IMR-90 (cell line): ENCODE results near the gene LAMA3. TPM values are rescaled to one million over a fixed set of nuclear protein-coding genes. Genes with fewer than 3 reads are reported as not detected.

ENCODE experiments used
- ATAC-seq: fragments of 200-7000 bp; cut with Tn5 transposase; 2 replicates; pipeline ENCODE4 v1.9.1; 2020; ENCODE audit warnings: low read depth, mild to moderate bottlenecking, moderate library complexity
- BruUV-seq: library from RNA; stranded (reverse); fragments of 400-500 nt; replicated peaks from 2 replicates; lab custom pipeline; 2021; lab: Mats Ljungman, UMichigan
- CTCF ChIA-PET: fragments of 300-600 bp; formaldehyde crosslinking; extraction: SDS; loops from one replicate; lab custom pipeline; 2021; ENCODE audit warnings: antibody characterized with exemption; lab: Yijun Ruan, JAX
- POLR2A ChIA-PET: fragments of 300-600 bp; sonication (Branson Sonifier 250); formaldehyde crosslinking; loops from one replicate; lab custom pipeline; 2022; ENCODE audit warnings: antibody characterized with exemption; ENCODE audit not compliant: unreplicated experiment; lab: Charles Lee
- DNase-seq: peaks from one replicate; pipeline ENCODE4 v3.0.0; 2013
- H2AFZ ChIP-seq: replicated peaks from 2 replicates; pipeline ENCODE3; 2013; ENCODE audit warnings: low read length, mild to moderate bottlenecking; ENCODE audit not compliant: poor library complexity
- H2AK5ac ChIP-seq: 2 replicates; pipeline ENCODE4 v1.6.1; 2013; ENCODE audit warnings: low read depth, low read length, inconsistent platforms
- H2AK9ac ChIP-seq: replicated peaks from 2 replicates; pipeline ENCODE3; 2013; ENCODE audit warnings: mild to moderate bottlenecking, low read depth, low read length, moderate library complexity; ENCODE audit not compliant: poor library complexity
- H2BK120ac ChIP-seq: 2 replicates; pipeline ENCODE4 v1.6.1; 2013; ENCODE audit warnings: low read depth, low read length, inconsistent platforms
- H2BK15ac ChIP-seq: 3 replicates; pipeline ENCODE4 v1.6.1; 2013; ENCODE audit warnings: low read depth, low read length, inconsistent platforms
- H2BK20ac ChIP-seq: 2 replicates; pipeline ENCODE4 v1.6.1; 2013; ENCODE audit warnings: low read depth, mild to moderate bottlenecking, inconsistent platforms, low read length, moderate library complexity
- H2BK5ac ChIP-seq: 2 replicates; pipeline ENCODE4 v1.6.1; 2013; ENCODE audit warnings: mild to moderate bottlenecking, low read depth, low read length, inconsistent platforms; ENCODE audit not compliant: poor library complexity, severe bottlenecking
- H3K14ac ChIP-seq: replicated peaks from 2 replicates; pipeline ENCODE4 v1.6.1; 2013; ENCODE audit warnings: low read depth, low read length, inconsistent platforms
- H3K18ac ChIP-seq: 2 replicates; pipeline ENCODE4 v1.6.1; 2013; ENCODE audit warnings: low read depth, low read length, control low read depth
- H3K23ac ChIP-seq: 2 replicates; pipeline ENCODE4 v1.6.1; 2013; ENCODE audit warnings: low read depth, low read length, inconsistent platforms
- H3K27ac ChIP-seq: 2 replicates; pipeline ENCODE4 v1.5.1; 2013; ENCODE audit warnings: mild to moderate bottlenecking, control low read depth, low read length; ENCODE audit not compliant: insufficient read depth
- H3K27me3 ChIP-seq: 2 replicates; pipeline ENCODE4 v1.6.1; 2013; ENCODE audit warnings: low read length; ENCODE audit not compliant: control insufficient read depth, insufficient read depth
- H3K36me3 ChIP-seq: 2 replicates; pipeline ENCODE4 v1.6.1; 2013; ENCODE audit warnings: low read length, mixed read lengths; ENCODE audit not compliant: control insufficient read depth, insufficient read depth
- H3K4ac ChIP-seq: 2 replicates; pipeline ENCODE4 v1.6.1; 2013; ENCODE audit warnings: low read depth, low read length, inconsistent platforms
- H3K4me1 ChIP-seq: 2 replicates; pipeline ENCODE4 v1.6.1; 2013; ENCODE audit warnings: low read length, mixed read lengths; ENCODE audit not compliant: control insufficient read depth, insufficient read depth
- H3K4me2 ChIP-seq: 2 replicates; pipeline ENCODE4 v1.6.1; 2013; ENCODE audit warnings: low read depth, mild to moderate bottlenecking, control low read depth, low read length, moderate library complexity
- H3K4me3 ChIP-seq: 2 replicates; pipeline ENCODE4 v1.5.1; 2013; ENCODE audit warnings: low read depth, mild to moderate bottlenecking, control low read depth, low read length, moderate library complexity; ENCODE audit not compliant: insufficient read depth
- H3K56ac ChIP-seq: 2 replicates; pipeline ENCODE4 v1.6.1; 2013; ENCODE audit warnings: low read length, inconsistent platforms; ENCODE audit not compliant: insufficient read depth; ENCODE audit errors: extremely low read depth
- H3K79me1 ChIP-seq, 2 experiments: 2 replicates each; pipeline ENCODE4 v1.6.1; 2013; ENCODE audit warnings: low read length in 2 of 2, inconsistent platforms in 1 of 2, low read depth in 1 of 2
- H3K9ac ChIP-seq: 2 replicates; pipeline ENCODE4 v1.6.1; 2013; ENCODE audit warnings: low read depth, low read length, control low read depth
- H3K9me1 ChIP-seq: 2 replicates; pipeline ENCODE4 v1.6.1; 2013; ENCODE audit warnings: low read length, inconsistent platforms; ENCODE audit not compliant: insufficient read depth
- H3K9me3 ChIP-seq: 2 replicates; pipeline ENCODE4 v1.6.1; 2013; ENCODE audit warnings: low read length; ENCODE audit not compliant: control insufficient read depth, insufficient read depth
- H4K20me1 ChIP-seq: 2 replicates; pipeline ENCODE4 v1.6.1; 2013; ENCODE audit warnings: low read length, inconsistent platforms; ENCODE audit not compliant: insufficient read depth
- H4K5ac ChIP-seq: 2 replicates; pipeline ENCODE4 v1.6.1; 2013; ENCODE audit warnings: mild to moderate bottlenecking, low read depth, low read length, control low read depth
- H4K8ac ChIP-seq, 2 experiments: 2 replicates each; pipeline ENCODE4 v1.6.1; 2013; ENCODE audit warnings: low read depth in 2 of 2, low read length in 2 of 2, control low read depth in 1 of 2, inconsistent platforms in 1 of 2
- H4K91ac ChIP-seq: 2 replicates; pipeline ENCODE4 v1.6.1; 2013; ENCODE audit warnings: low read depth, low read length, inconsistent platforms; ENCODE audit not compliant: insufficient read depth
- BHLHE40 ChIP-seq: fragments of 150-350 bp; IDR thresholded peaks from 2 replicates; pipeline ENCODE4 v1.6.1; 2016; ENCODE audit warnings: mild to moderate bottlenecking, low read depth, low read length
- FOS ChIP-seq: fragments of 150-350 bp; IDR thresholded peaks from 2 replicates; pipeline ENCODE4 v1.6.1; 2016; ENCODE audit warnings: low read depth, low read length
- MAZ ChIP-seq: IDR thresholded peaks from 2 replicates; pipeline ENCODE4 v1.6.1; 2012; ENCODE audit warnings: low read depth, mild to moderate bottlenecking, low read length, improper control_type of control experiment, moderate library complexity, borderline replicate concordance
- MXI1 ChIP-seq: IDR thresholded peaks from 2 replicates; pipeline ENCODE4 v1.6.1; 2012; ENCODE audit warnings: low read depth, mild to moderate bottlenecking, low read length, moderate library complexity, borderline replicate concordance
- RAD21 ChIP-seq: IDR thresholded peaks from 2 replicates; pipeline ENCODE4 v1.6.1; 2012; ENCODE audit warnings: low read length, improper control_type of control experiment
- RFX5 ChIP-seq: IDR thresholded peaks from 2 replicates; pipeline ENCODE4 v1.8.0; 2012; ENCODE audit warnings: low read depth, mild to moderate bottlenecking, low read length, moderate library complexity
- WGBS, 2 experiments: methylation state at CpG; one replicate each; pipeline versions ENCODE4 v1.1.5 to v1.1.7; 2013; ENCODE audit warnings: missing lambda C conversion rate in 2 of 2; ENCODE audit not compliant: insufficient read length in 1 of 2; ENCODE audit errors: extremely low coverage in 2 of 2; 5-methylcytosine and 5-hydroxymethylcytosine counted together
- dilution Hi-C: fragments of 300-500 bp; cut with HindIII; formaldehyde crosslinking; loops from one replicate; pipeline ENCODE4 v1.14.3; 2018; ENCODE audit warnings: low sequenced_read_pairs; ENCODE audit not compliant: unreplicated experiment
- in situ Hi-C: fragments of 300-500 bp; cut with MboI; formaldehyde crosslinking; loops from 3 replicates; pipeline ENCODE4 v1.14.3; 2019; ENCODE audit warnings: low sequenced_read_pairs, inconsistent platforms, mixed read lengths
- intact Hi-C: fragments of 100-400 bp; cut with micrococcal nuclease; formaldehyde crosslinking; loops from 2 replicates; pipeline ENCODE4 v1.10.0; 2022
- polyA plus RNA-seq, 3 experiments: library from polyadenylated mRNA; depleted of rRNA; stranded (reverse); fragments of >200 nt; gene quantifications; 2 replicates each; pipeline ENCODE4 v1.2.3, GENCODE V29; 2012; ENCODE audit warnings: low replicate concordance in 1 of 3
- total RNA-seq: library from RNA; depleted of rRNA; stranded (reverse); fragments of >200 nt; gene quantifications from 2 replicates; pipeline ENCODE4 v1.2.3, GENCODE V29; 2012
- TF ChIP-seq, protein P1 (sequence below): fragments of 150-350 bp; IDR thresholded peaks from 2 replicates; pipeline ENCODE4 v1.6.1; 2016; ENCODE audit warnings: low read depth, mild to moderate bottlenecking, low read length, moderate library complexity, borderline replicate concordance

The LAMA3 gene
- total and polyA plus RNA-seq, 2 of the 4 experiments (the other 2 are of a cell fraction) = 0.18 to 0.19 TPM

GRCh38 chr18:23977103-23977502 lies 287.9 kb downstream of the LAMA3 start:
- in situ Hi-C loops = no loop called here
- Histone ChIP-seq H2BK20ac (no peak overlapping the region), H3K4ac (no peak overlapping the region), H3K27me3 (no peaks in the 10 kb centered on the region; the same call in 1 of the 2 replicates), H3K18ac (no peak overlapping the region), H2BK15ac (no peak overlapping the region), H2AFZ (no peak overlapping the region), H3K23ac (no peak overlapping the region), H3K56ac (no peak overlapping the region), H3K27ac (no peak overlapping the region), H3K36me3 (no peaks in the 10 kb centered on the region), H3K4me3 (no peak overlapping the region), H4K5ac (no peak overlapping the region), H3K9ac (no peak overlapping the region), H2BK120ac (no peak overlapping the region), H3K9me1 (peaks cover 4% of the 10 kb centered on the region), H2AK9ac (no peak overlapping the region), H2AK5ac (no peak overlapping the region), H4K20me1 (no peaks in the 10 kb centered on the region), H3K4me1 (peaks cover 9% of the 10 kb centered on the region), H3K79me1 (no peaks in the 10 kb centered on the region), H3K9me3 (peaks cover 2% of the 10 kb centered on the region; the same call in 1 of the 2 replicates), H4K8ac (no peak overlapping the region), H4K91ac (no peak overlapping the region), H2BK5ac (no peak overlapping the region), H3K4me2 (no peak overlapping the region), H3K14ac (no peak overlapping the region)
- TF ChIP-seq MXI1 = no peak
- no peak for TF ChIP-seq RAD21
- TF ChIP-seq, protein P1, sequence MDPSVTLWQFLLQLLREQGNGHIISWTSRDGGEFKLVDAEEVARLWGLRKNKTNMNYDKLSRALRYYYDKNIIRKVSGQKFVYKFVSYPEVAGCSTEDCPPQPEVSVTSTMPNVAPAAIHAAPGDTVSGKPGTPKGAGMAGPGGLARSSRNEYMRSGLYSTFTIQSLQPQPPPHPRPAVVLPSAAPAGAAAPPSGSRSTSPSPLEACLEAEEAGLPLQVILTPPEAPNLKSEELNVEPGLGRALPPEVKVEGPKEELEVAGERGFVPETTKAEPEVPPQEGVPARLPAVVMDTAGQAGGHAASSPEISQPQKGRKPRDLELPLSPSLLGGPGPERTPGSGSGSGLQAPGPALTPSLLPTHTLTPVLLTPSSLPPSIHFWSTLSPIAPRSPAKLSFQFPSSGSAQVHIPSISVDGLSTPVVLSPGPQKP = no peak
- no peak for TF ChIP-seq FOS
- TF ChIP-seq RFX5 = no peak
- TF ChIP-seq MAZ = no peak
- TF ChIP-seq BHLHE40 = no peak
- ATAC-seq (no peak), DNase-seq (no peak)
- intact Hi-C loops = no loop called here
- POLR2A ChIA-PET = no interaction called here
- dilution Hi-C loops = no loop called here
- BruUV-seq = no TSS peak
- 60% methylated on average over 1 of the region's 7 CpGs; no CpG with 5 or more reads in 1 of the 2 experiments for WGBS, 2 experiments
- CTCF ChIA-PET = no interaction called here
